Hematopoietic multipotent progenitor cell treated with erythropoietin and hydrocortisone succinate and interleukin-3 and kit ligand, for 6 days (in vitro differentiated cells): ENCODE measurements around the gene PRR14L.

ENCODE experiments used
- DNase-seq: peaks from one replicate; pipeline ENCODE4 v3.0.0-alpha.2; 2015

PRR14L gene

DNA sequence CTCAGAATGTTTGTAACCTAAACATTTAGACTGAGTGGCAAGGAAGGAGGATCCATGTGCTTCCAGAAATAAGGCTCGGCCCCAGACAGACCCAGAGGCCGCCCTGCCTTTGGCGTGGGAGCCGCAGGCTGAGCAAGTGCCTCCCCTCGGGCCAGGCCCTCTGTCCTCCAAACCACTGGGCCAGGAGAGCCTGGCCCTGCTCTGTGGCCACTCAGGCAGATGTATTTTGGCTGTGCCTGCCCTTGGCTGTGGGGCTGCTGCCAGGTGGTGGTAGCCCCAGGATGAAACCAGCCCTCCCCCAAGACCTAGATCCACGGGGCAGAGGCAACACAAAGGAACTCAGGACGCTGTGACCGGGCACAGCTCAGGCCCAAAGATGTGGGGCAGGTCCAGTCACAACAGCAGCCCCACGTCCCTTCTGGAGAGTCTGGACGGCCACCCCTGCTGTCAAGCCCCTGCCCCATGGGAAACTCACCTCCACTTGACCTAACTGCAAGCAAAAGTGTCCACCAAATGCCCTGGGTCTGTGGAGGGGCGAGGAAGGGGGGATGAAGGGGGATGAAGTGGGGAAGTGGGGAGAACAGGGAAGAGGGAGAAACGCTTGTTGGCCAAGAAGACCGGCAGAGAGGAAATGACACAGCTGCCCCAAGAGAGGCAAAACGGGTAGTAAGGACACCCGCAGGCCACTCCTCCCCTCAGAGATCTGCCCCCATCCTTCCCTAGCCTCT, 111.9 kb downstream of the PRR14L start:
- peak; percentile 88 for DNase-seq

DNA sequence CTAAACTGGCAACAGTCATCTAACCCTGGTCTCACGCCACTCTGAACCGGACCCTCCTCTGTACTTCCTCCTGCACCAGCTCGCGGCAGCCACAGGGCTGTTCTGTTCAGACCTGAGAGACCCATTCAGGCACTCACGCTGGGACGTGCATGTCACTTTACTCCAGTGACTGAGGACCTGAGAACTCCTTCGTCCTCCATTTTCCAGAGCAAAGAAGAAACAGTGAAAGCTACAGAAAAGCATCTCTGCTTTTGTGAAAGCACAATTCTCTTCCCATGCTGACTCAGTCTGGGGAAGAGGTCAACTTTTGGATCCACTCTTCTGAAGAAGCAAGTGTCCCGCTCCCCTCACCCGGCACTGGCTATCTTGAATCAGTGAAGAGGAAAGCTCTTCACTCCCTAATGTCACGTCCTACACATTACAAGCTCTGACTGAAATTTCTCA, 112.5 kb downstream of the PRR14L start:
- peak; percentile 89 for DNase-seq

DNA sequence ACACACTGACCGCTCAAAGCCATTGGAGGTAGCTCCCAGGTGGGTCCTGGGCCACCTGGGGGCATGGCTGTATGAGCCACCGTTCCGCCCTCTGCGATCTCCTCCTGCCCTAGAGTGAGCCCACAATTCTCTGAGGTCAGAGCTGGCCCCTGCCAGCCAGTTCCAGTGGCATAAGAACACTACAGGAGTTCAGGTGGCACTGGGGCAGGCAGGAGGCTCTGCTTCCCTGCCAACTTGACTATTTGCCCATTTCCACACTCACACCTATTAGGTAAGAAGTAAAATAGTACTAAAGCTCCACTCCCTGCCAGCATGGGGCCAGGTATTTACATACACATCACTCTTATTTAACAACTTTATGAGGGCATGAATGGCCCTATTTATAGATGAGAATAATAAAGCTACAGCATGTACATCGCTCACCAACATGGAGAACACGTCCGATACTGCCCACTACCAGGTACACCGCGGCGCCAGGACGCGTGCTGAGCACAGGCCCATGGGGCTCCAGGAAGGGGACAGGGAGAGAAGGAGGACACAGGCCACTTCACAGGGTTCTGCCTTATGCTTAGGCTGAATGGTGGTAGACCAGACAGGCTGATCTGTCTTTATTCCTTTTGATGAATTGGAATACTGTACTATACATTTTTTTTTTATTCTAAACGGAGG, 114.2 kb downstream of the PRR14L start:
- DNase-seq = no peak

DNA sequence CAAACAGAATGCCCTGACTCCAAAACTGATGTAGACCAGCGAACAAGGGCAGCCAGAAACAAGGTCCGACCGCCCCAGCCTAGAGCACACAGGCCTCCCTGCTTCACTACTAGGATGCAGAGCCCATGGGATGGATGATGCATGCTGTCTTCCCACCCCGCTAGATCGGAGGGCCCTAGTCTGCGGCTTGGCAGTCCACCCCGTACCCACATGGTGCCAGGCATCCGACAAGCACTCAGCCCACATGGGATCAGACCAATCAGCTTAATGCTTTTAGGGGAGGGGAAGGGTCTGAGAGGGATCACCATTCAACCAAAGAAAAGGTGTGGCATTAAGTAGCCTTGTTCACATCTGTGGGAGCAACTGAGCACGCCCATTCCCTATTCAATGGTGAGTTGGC, 118.5 kb downstream of the PRR14L start:
- peak; percentile 34 for DNase-seq
